T47D (cell line): ENCODE results near the gene ZNF443.
"Not testable (repeated sequence)": the region's sequence is repeated elsewhere in the genome, so short reads cannot be mapped to it uniquely, and the experiment has no call there.

ENCODE experiments used
- DNase-seq, 2 experiments: peaks; one replicate each; pipeline versions ENCODE4 v3.0.0 to v3.0.0-alpha.2; 2011 to 2012; ENCODE audit warnings: low read depth in 1 of 2, low spot score in 1 of 2
- JUND ChIP-seq: IDR thresholded peaks from 2 replicates; pipeline ENCODE4 v1.6.1; 2012; ENCODE audit warnings: low read depth
- in situ Hi-C: cut with HindIII; loops from 2 replicates; pipeline ENCODE4 v1.10.0; 2016; ENCODE audit warnings: low sequenced_read_pairs, low pct_unique_long_range_greater_than_20kb

Gene ZNF443

GRCh38 chr19:12440541-12441316 is at the start of gene ZNF443:
ZNF443 (minus strand) TSS chr19:12441021; CDS start chr19:12440914, 107 bp downstream.
- in situ Hi-C loops = no loop called here
- DNase-seq = peak; percentile 69 to 99
- TF ChIP-seq JUND = no peak

- in situ Hi-C loops, DNase-seq: not testable (repeated sequence)
These were observed 45.5 kb upstream of the ZNF443 start for GRCh38 chr19:12486265-12486783.

GRCh38 chr19:12485571-12485970 is 44.8 kb upstream of the ZNF443 start:
- TF ChIP-seq JUND = no peak
- in situ Hi-C loops = no loop called here
- DNase-seq = no peak

GRCh38 chr19:12485052-12485416 is 44.2 kb upstream of the ZNF443 start:
- TF ChIP-seq JUND = no peak
- in situ Hi-C loops = no loop called here
- no peak for DNase-seq

GRCh38 chr19:12484371-12485051 is 43.7 kb upstream of the ZNF443 start, which contains the start of gene ZNF709:
ZNF709 (minus strand) TSS chr19:12484816; CDS start chr19:12484657, 159 bp downstream.
- peak; percentile 72 to 84 for DNase-seq
- in situ Hi-C loops = no loop called here
- no peak for TF ChIP-seq JUND

- no peak for TF ChIP-seq JUND
- in situ Hi-C loops = no loop called here
- no peak for DNase-seq
These were observed 43.2 kb upstream of the ZNF443 start for GRCh38 chr19:12484011-12484370.

- in situ Hi-C loops = no loop called here
- no peak for TF ChIP-seq JUND
- DNase-seq = no peak
These were observed 41.7 kb upstream of the ZNF443 start for GRCh38 chr19:12482509-12482886.

- no peak for DNase-seq
- in situ Hi-C loops = no loop called here
- no peak for TF ChIP-seq JUND
These were observed 41.1 kb upstream of the ZNF443 start for GRCh38 chr19:12481781-12482508.

- peak in 1 of 2 experiments; percentile 69 for DNase-seq
- in situ Hi-C loops = no loop called here
- no peak for TF ChIP-seq JUND
These were observed 37.6 kb upstream of the ZNF443 start for GRCh38 chr19:12478234-12478941.

- DNase-seq, in situ Hi-C loops: not testable (repeated sequence)
These were observed 26.8 kb upstream of the ZNF443 start for GRCh38 chr19:12467651-12468050.

- TF ChIP-seq JUND = no peak
- in situ Hi-C loops = no loop called here
- no peak for DNase-seq
These were observed 24.4 kb upstream of the ZNF443 start for GRCh38 chr19:12465211-12465610.

- DNase-seq = no peak
- in situ Hi-C loops = no loop called here
- no peak for TF ChIP-seq JUND
These were observed 23.9 kb upstream of the ZNF443 start for GRCh38 chr19:12464769-12465168.

GRCh38 chr19:12464139-12464538 is 23.3 kb upstream of the ZNF443 start:
- in situ Hi-C loops, DNase-seq: not testable (repeated sequence)
